DMS53 treated with DMSO at 0.1 percent for 48 hours (cell line): ENCODE data around the gene ZNF415.
"Not testable (repeated sequence)": the region's sequence is repeated elsewhere in the genome, so short reads cannot be mapped to it uniquely, and the experiment has no call there.

Source experiments
- DNase-seq: peaks from one replicate; lab custom pipeline; 2025; ENCODE audit not compliant: unreplicated experiment; lab: John Stamatoyannopoulos, UW

ZNF415 gene

DNA sequence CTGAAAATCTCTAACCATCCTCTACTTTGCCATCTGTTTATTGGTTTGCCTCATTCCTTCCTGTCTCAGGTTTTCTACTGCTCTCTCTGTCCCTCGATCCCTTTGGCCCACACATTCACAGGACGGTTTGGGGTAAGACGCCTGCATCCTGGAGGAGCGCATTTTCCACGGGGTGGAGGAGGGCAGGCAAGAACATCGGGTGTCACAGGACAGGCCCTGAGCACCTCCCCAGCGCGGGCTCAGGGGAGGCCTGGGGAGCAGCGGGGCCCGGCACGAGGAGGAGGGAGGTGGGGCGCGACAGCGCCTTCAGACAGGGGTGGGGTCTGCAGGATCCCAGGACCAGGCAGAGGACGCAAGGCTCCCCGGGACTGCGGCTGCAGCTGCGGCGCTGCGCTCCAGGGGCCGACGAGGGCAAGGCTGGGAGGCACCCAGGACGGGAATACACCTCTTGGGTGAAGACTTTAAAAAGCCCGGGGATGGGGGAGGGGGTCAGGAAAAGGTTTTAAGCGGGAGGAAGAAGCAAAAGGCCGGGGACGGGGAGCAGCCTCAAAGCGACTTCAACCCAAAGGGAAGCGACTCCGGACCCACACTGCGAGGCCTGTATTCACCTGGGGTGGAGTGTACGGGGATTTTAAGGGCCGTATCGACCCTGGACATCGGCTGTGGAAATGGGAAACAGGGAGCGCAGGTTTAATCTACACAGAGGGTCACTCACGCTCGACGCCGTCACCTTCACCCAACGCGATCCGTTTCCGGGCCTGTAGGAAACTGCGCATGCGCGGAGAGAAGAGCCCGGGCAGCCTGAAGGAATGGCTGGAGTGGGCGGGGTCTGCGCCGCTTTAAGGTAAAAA lies at the start of gene ZNF415:
Gene ZNF415, minus strand, starts transcription at position 770 of the 851 bp plus-strand sequence. CDS start 10,234 bp downstream, outside the sequence.
- no peak for DNase-seq

GRCh38 chr19:53182202-53182601 lies 49.5 kb upstream of the ZNF415 start:
- DNase-seq, result no peak

GRCh38 chr19:53177986-53178385 lies 45.3 kb upstream of the ZNF415 start:
- DNase-seq, result no peak

DNA sequence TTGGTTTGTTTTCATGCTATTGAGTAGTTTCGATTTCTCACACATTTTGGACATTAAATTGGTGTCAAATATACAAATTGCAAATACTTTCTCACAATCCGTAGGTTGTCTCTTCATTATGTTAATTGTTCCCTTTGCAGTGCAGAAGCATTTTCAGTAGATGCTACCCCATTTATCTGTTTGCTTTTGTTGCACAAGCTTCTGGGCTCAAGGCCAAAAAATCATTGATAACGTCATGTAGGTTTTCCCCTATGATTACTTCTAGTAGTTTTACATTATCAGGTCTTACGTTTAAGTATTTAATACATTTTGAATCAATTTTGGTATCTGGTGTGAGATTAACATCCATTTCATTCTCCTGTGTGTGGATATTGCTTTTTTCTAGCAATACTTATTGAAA lies 40.2 kb upstream of the ZNF415 start:
- DNase-seq, result peak; percentile 7

DNA sequence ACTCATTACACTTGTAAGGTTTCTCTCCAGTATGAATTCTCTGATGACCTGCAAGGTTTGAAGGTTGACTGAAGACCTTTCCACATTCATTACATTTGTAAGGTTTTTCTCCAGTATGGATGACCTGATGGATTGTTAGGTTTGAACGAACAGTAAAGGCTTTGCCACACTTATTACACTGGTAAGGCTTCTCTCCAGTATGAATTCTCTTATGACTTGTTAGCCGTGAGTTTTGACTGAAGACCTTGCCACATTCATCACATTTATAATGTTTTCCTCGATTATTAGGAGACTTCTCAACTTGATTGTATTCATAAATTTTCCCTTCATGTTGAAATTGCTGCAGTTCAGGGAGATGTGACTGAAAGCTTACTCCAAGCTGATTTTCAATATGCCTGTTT lies 33.0 kb upstream of the ZNF415 start:
- DNase-seq, result no peak

GRCh38 chr19:53161123-53161522 lies 28.4 kb upstream of the ZNF415 start:
- DNase-seq, result no peak

DNA sequence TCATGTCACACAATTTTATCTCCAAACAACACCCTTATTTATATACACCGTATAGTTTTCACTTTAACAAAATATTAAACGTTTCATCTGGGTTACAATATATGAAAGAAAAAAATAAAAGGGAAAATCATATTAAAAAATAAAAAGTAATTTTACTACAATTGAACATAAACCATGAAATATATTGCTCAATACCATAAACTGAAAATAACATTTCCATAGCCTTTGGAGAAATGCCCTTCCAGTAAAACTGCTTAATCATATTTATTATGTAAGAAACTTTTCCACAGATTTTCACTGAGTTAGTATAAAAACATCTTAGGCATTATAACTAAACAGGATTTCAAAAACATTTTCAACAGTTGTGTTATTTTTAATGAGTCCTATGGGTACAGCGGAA lies 27.6 kb upstream of the ZNF415 start:
- DNase-seq, result no peak

DNA sequence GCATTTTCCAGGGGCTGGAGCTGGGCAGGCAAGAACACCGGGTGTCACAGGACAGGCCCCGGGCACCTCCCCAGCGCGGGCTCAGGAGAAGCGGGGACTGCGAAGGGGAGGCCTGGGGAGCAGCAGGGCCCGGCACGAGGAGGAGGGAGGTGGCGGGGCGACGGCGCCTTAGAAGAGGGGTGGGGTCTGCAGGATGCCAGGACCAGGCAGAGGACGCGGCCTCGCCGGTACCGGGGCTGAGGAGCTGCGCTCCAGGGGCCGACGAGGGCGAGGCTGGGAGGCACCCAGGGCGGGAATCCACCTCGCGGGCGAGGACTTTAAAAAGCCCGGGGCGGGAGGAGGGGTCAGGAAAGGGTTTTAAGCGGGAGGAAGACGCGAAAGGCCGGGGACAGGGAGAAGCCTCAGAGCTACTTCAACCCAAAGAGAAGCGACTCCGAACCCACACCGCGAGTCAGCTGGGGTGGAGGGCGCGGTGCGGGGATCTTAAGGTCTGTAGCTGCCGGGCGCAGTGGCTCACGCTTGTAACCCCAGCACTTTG lies 25.5 kb upstream of the ZNF415 start:
- no peak for DNase-seq

- DNase-seq, result no peak
Measured at GRCh38 chr19:53157626-53158025, 24.9 kb upstream of the ZNF415 start.

GRCh38 chr19:53156850-53157249 lies 24.1 kb upstream of the ZNF415 start:
- DNase-seq, result no peak

DNA sequence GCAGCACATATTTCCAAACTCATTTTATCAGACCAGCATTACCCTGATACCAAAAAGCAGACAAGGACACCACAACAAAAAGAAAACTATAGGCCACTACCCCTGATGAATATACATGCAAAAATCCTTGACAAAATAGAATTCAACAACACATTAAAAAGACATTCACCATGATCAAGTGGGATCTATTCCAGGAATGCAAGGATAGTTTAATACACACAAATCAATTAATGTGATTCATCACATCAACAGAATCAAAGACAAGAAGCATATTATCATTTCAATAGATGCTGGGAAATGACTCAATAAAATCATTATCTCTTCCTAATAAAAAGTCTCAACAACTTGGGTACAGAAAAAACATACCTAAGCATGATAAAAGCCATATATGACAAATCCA lies 14.9 kb upstream of the ZNF415 start:
- no peak for DNase-seq

- no peak for DNase-seq
Measured at GRCh38 chr19:53140351-53140750, 7.6 kb upstream of the ZNF415 start.

GRCh38 chr19:53136432-53136831 lies 3.7 kb upstream of the ZNF415 start:
- DNase-seq, result no peak

DNA sequence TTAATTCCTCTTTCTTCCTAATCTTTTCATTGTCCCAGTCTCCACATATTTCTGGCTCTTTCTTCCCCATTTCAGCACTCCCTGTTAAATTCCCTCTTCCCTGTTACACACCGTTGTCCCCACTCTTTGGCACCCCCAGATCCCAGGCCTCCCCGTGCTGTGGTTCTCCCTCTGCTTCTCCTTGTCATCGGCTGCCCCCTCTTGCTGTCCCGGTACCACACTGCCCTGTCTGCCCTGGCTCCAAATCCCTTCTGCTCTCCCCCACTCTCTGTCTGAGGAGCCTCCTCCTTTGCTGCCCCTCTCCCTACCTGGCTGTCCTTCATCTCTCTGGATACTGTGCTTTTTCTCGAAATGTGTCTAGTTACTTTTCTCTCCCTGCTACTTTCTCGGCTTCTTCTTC lies 983 bp downstream of the ZNF415 start:
- DNase-seq, result no peak

DNA sequence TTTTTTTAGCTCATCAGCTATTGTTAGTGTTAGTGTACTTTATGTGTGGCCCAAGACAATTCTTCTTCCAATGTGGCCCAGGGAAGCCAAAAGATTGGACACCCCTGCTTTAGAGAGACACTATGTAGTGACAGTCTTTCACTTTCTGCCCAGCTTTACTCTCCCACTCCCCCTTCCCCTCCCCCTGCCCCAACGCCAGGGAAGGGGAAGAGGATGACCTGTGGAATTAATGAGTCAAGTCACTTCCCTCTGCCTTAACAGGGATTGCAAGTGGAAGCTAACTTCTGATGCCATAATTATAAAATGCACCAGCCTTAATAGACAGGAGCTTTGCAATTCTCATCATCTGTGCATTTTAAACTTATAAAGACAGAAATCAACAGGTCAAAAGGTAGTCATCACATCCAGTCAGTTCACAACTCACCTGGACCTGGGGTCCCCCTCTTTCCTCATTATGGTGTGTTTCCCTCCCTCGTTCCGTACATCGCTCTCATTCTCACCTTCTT lies 1.6 kb downstream of the ZNF415 start:
- DNase-seq, result no peak

DNA sequence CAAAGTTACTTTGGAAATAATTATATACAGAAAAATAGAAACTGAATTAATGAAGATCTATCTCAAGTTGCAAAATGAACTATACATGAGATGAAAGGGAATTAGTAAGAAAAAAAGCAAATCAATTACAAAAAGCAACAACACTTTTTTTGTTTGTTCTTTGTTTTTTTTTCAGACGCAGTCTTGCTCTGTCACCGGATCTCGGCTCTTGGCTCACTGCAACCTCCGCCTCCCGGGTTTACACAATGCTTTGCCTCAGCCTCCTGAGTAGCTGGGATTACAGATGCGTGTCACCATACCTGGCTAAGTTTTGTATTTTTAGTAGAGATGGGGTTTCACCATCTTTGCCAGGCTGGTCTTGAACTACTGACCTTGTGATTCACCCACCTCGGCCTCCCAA lies 2.2 kb downstream of the ZNF415 start:
- DNase-seq, result no peak

- not testable (repeated sequence) for DNase-seq
Measured at GRCh38 chr19:53126733-53127526, 5.8 kb downstream of the ZNF415 start.

GRCh38 chr19:53123400-53123799 lies 9.3 kb downstream of the ZNF415 start:
- no peak for DNase-seq

DNA sequence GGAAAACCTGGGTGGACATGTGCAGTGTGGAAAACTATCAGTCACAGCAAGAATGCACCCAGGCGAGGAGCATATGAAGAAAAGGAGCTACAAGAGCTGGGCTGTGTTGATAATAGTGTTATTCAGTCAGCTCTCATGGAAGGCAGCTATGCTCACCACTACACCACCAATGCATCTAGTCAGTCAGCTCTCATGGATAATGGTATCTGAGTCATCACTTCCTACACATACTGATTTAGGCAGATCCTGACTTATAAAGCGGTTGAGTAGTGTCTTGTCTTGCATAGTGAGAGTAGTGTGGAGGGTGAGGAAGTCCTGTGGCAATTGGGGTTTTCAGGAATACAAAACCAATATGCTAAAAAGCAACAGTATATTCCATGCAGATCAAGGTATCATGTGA lies 20.4 kb downstream of the ZNF415 start:
- no peak for DNase-seq

DNA sequence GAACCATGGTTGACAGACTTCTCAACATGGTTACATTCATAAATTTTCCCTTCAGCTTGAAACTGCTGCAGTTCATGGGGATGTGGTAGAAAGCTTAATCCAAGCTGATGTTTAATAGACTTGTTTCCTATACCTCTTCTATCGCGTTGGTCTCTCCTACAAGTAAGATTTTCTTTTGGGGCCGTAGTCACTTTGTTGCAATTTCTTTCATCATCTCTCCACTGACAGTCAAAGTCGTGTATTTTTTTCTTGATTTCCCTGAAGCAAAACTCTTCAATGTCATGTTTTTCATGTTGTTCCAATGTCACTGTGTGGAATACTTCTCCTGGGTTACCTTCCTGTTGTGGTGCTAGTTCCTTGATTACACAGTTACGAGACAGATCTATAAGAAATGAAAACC lies 23.2 kb downstream of the ZNF415 start:
- DNase-seq, result no peak
